Nucleus accumbens (tissue), 56 donors: ENCODE measurements around the gene PGK1.

ENCODE experiments used
- DNase-seq, 56 donors: peaks; one replicate each; lab custom pipeline; 2025; lab: John Stamatoyannopoulos, UW

The PGK1 gene

GRCh38 chrX:78165425-78165824 lies 61.4 kb downstream of the PGK1 start:
- DNase-seq = no peak

- no peak for DNase-seq
Measured at GRCh38 chrX:78168065-78168464, 64.0 kb downstream of the PGK1 start.
